DND-41 (cell line): ENCODE measurements around the gene SLC35E2B.
A peak's percentile ranks its signal among the peaks of the same experiment; 100 is the strongest.
"Not testable (repeated sequence)": the region's sequence is repeated elsewhere in the genome, so short reads cannot be mapped to it uniquely, and the experiment has no call there.

Experiments
- ATAC-seq: fragments of 200-7000 bp; cut with Tn5 transposase; 3 replicates; pipeline ENCODE4 v1.9.1; 2021; ENCODE audit warnings: low read depth; ENCODE audit not compliant: insufficient read depth
- DNase-seq: peaks from one replicate; pipeline ENCODE4 v3.0.0-alpha.2; 2020
- H2AFZ ChIP-seq: 2 replicates; pipeline ENCODE4 v1.6.0; 2012; ENCODE audit warnings: low read depth, low read length
- H3K27ac ChIP-seq: 2 replicates; pipeline ENCODE4 v1.5.1; 2012; ENCODE audit warnings: low read length, inconsistent platforms
- H3K27me3 ChIP-seq: fragments of 200-600 bp; sonication (generic); 2 replicates; pipeline ENCODE4 v1.6.0; 2012; ENCODE audit warnings: low read length, mild to moderate bottlenecking, inconsistent platforms; ENCODE audit not compliant: insufficient read depth, poor library complexity
- H3K36me3 ChIP-seq: 2 replicates; pipeline ENCODE4 v1.5.1; 2012; ENCODE audit warnings: low read length, inconsistent platforms; ENCODE audit not compliant: insufficient read depth
- H3K4me1 ChIP-seq: 2 replicates; pipeline ENCODE4 v1.5.1; 2012; ENCODE audit warnings: mild to moderate bottlenecking, low read length; ENCODE audit not compliant: insufficient read depth
- H3K4me2 ChIP-seq: 2 replicates; pipeline ENCODE4 v1.6.0; 2012; ENCODE audit warnings: mild to moderate bottlenecking, moderate library complexity, low read length, inconsistent platforms; ENCODE audit not compliant: insufficient read depth
- H3K4me3 ChIP-seq, 2 experiments: fragments of 200-600 bp in 1 of 2; shearing (Covaris generic) in 1 of 2; 2 replicates each; pipeline ENCODE4 v1.5.1; 2012 to 2016; ENCODE audit warnings: inconsistent platforms in 2 of 2, low read length in 2 of 2, mild to moderate bottlenecking in 2 of 2, low read depth in 1 of 2, moderate library complexity in 1 of 2
- H3K79me2 ChIP-seq: 2 replicates; pipeline ENCODE4 v1.6.0; 2012; ENCODE audit warnings: low read length, inconsistent platforms; ENCODE audit not compliant: insufficient read depth
- H3K9ac ChIP-seq: 2 replicates; pipeline ENCODE4 v1.6.0; 2012; ENCODE audit warnings: low read depth, mild to moderate bottlenecking, inconsistent platforms, low read length, moderate library complexity
- H3K9me3 ChIP-seq: 2 replicates; pipeline ENCODE4 v1.5.1; 2012; ENCODE audit warnings: low read length, moderate library complexity, mild to moderate bottlenecking, inconsistent platforms; ENCODE audit not compliant: insufficient read depth, severe bottlenecking
- H4K20me1 ChIP-seq: 2 replicates; pipeline ENCODE4 v1.6.0; 2012; ENCODE audit warnings: low read length; ENCODE audit not compliant: insufficient read depth
- EZH2 ChIP-seq: IDR thresholded peaks from 3 replicates; pipeline ENCODE4 v1.6.1; 2012; ENCODE audit warnings: borderline replicate concordance, low read depth, mild to moderate bottlenecking, moderate library complexity, low read length, inconsistent platforms; ENCODE audit not compliant: severe bottlenecking
- TF ChIP-seq, protein P1 (sequence below): IDR thresholded peaks from 2 replicates; pipeline ENCODE4 v1.5.1; 2012; ENCODE audit warnings: borderline replicate concordance, low read length, moderate library complexity, mild to moderate bottlenecking; ENCODE audit not compliant: poor library complexity, severe bottlenecking; ENCODE audit errors: extremely low read depth

SLC35E2B gene

DNA sequence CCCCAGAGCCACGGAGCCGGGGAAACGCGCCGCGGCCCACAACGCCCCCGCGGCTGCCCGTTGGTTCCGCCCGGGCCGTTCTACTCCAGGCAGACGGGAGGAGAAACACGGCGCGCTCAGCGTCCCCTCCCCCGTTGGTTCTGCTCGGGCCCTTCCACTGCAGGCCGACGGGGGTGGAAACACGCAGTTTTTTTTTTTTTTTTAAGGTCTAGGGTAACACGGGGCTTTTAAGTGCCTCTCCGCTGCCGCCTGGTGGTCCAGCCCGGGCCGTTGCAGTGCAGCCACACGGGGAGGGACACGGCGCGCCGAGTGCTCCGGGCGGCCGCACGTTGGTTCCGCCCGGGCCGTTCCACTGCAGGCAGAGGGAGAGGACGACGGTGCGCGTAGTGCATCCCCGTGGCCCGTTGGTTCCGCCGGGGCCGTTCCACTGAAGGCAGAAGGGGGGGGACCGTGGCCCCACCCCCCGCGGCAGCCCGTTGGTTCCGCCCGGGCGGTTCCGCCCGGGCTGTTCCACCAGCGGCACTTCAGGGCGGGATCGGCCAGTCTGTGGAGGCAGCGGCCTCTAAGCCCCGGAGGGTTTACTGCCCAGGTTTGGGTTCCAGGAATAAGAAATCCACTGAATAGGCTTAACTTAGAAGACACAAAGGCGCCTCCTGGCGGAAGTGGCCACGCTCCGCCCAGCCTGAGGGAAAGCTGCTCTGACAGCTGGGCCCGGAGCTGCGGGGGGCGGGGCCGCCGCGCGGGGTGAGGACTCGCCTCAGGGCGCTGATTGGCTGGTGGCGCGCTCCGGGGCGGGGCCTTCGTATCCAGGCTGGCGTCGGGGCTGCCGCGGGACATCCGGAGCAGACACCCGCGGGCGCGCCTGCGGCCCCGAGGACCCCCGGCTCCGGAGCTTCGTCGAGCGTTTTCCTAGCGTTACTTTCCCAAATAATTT lies at the start of gene SLC35E2B:
Gene SLC35E2B, minus strand, starts transcription at position 82 of the 934 bp plus-strand sequence. CDS start 16,096 bp downstream, outside the sequence.
- H3K79me2 ChIP-seq, result peaks cover 18% of the 10 kb centered on the region
- peaks cover 11% of the 10 kb centered on the region for H3K4me1 ChIP-seq
- DNase-seq (peak; percentile 90), ATAC-seq (peak; percentile 81)
- H3K9me3 ChIP-seq, H4K20me1 ChIP-seq, H3K36me3 ChIP-seq, H3K27me3 ChIP-seq: not testable (repeated sequence)
- H3K4me3 ChIP-seq, result peak within 1 kb of the TSS; percentile 28 to 64; a peak in 3 of 4 replicates
- H3K4me2 ChIP-seq, result peak within 1 kb of the TSS; percentile 60
- peak within 1 kb of the TSS; percentile 70 for H3K9ac ChIP-seq
- H2AFZ ChIP-seq, result peak within 1 kb of the TSS; percentile 55
- H3K27ac ChIP-seq, result peak within 1 kb of the TSS; percentile 83

DNA sequence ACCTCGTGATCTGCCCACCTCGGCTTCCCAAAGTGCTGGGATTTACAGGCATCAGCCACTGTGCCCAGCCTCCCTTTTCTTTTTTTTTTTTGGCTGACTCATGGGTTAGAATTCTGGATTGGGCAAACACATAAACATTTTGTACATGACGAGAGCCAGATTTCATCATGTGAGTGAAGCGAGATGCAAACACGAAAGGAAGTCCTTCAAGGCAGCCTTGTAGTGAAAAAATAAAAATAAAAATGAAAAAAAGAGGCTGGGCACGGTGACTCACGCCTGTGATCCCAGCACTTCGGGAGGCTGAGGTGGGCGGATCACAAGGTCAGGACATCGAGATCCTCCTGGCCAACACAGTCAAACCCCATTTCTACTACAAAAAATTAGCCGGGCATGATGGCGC lies 48.4 kb upstream of the SLC35E2B start:
- not testable (repeated sequence) for H3K9me3 ChIP-seq, H3K27me3 ChIP-seq, H2AFZ ChIP-seq, H3K27ac ChIP-seq, DNase-seq, H3K4me2 ChIP-seq, H3K4me3 ChIP-seq, H3K4me1 ChIP-seq, H3K9ac ChIP-seq, ATAC-seq, H4K20me1 ChIP-seq
- H3K79me2 ChIP-seq, result peaks cover 13% of the 10 kb centered on the region; the same call in 1 of the 2 replicates
- peaks cover 17% of the 10 kb centered on the region for H3K36me3 ChIP-seq

DNA sequence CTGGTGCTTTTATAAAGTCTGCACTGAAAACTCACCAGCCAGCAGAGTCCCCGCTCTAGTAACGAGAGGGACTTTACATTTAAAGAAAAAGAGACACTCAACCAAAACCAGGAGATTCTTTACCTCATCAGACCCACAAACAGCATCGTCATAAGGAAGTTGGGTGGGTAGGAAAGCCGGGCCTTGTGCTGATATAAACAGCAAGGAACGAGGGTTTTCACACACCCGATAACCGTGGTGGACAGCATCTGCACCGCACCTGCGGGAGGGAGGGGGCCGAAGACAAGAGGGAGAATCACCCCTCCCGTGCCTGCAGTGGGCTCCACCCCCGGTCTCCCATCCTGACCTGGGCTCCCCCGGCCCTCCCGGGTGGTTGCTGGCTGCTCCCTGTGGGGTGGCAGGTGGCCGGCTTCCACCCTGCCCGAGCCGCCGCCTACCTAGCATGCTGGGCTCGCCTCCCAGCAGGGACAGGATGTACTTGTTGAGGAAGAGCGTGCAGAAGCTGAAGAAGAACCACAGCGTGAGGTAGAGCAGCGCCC lies 46.3 kb upstream of the SLC35E2B start:
- H2AFZ ChIP-seq, ATAC-seq, H3K4me1 ChIP-seq, H3K4me2 ChIP-seq, H3K9ac ChIP-seq, H3K4me3 ChIP-seq, H3K27me3 ChIP-seq, H3K27ac ChIP-seq, H4K20me1 ChIP-seq, DNase-seq, H3K9me3 ChIP-seq: not testable (repeated sequence)
- peaks cover 13% of the 10 kb centered on the region; the same call in 1 of the 2 replicates for H3K79me2 ChIP-seq
- H3K36me3 ChIP-seq, result peaks cover 17% of the 10 kb centered on the region

DNA sequence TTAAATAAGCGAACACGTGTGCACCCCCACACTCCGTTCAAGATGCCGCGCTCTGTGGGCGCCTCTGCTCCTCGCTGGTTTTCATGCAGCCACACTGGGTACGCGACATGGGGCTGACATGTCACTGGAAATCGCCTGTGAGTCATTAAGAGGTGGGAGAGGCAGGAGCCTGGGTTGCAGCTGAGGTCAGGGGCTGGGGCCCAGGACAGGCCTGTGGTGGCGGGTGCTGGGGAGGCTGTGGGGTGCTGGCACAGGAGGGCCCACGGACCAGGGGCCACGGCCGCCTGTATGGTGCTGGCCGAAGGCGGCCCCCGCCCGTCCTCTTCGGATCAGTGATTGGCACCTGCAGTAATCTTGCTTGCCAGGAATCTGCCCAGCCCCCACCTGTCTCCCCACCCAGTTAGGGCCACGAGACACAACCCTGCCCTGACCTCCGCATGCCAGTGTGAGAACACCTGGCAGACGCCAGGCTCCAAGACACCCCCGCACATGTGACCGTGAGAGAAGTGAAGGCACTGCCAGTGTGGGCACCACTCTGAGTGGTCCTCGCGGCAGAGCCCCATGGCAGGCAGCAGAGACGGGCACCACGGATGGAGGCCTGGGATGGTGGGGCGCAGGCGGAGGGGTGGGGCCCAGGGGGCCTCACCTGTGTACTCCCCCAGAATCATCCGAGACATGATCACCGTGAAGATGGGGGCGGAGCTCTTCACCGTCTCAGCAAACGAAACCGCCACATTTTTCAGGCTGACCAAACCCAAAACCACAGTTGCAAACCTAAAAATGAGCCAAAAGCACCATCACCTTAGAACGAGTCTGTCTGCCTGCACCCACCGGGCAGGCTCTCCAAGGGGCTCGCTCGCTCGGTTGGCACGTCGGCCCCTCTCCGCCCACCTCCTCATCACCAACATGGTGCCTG lies 45.3 kb upstream of the SLC35E2B start:
- H3K4me1 ChIP-seq, H4K20me1 ChIP-seq, H3K79me2 ChIP-seq, H3K4me3 ChIP-seq, DNase-seq, H2AFZ ChIP-seq, H3K9me3 ChIP-seq, H3K4me2 ChIP-seq, H3K27me3 ChIP-seq, H3K27ac ChIP-seq, H3K9ac ChIP-seq: not testable (repeated sequence)
- peaks cover 18% of the 10 kb centered on the region for H3K36me3 ChIP-seq
- ATAC-seq, result peak; percentile 9; the same call in 1 of the 3 replicates

DNA sequence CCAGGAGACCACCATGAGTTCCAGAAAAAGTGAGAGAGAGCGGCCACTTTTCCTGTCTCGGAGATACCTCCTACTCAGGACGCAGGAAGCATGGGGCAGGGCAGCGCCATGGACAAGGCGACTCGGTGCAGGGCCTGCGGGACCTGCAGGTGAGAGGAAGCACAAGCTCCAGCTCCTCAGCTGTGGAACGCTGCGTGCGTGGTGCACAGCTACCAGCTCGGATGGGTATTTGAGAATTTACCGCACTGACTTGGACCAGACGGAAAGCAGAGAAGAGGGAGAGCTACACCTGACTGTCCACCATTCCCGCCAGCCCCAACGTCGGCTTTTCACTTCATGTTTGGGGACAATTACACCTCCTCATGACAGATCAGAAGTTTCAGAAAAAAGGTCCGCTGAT lies 39.8 kb upstream of the SLC35E2B start:
- no peaks in the 10 kb centered on the region for H3K4me1 ChIP-seq
- H3K27me3 ChIP-seq, result no peaks in the 10 kb centered on the region
- H3K27ac ChIP-seq, result no peak overlapping the region
- no peak overlapping the region for H2AFZ ChIP-seq
- H3K36me3 ChIP-seq, result peaks cover 25% of the 10 kb centered on the region
- H3K4me3 ChIP-seq, result no peak overlapping the region
- no peaks in the 10 kb centered on the region for H3K79me2 ChIP-seq
- no peaks in the 10 kb centered on the region for H3K9me3 ChIP-seq
- ATAC-seq (no peak), DNase-seq (no peak)
- H3K4me2 ChIP-seq, result no peak overlapping the region
- no peaks in the 10 kb centered on the region for H4K20me1 ChIP-seq
- no peak overlapping the region for H3K9ac ChIP-seq
- TF ChIP-seq EZH2, result no peak
- TF ChIP-seq, protein P1, sequence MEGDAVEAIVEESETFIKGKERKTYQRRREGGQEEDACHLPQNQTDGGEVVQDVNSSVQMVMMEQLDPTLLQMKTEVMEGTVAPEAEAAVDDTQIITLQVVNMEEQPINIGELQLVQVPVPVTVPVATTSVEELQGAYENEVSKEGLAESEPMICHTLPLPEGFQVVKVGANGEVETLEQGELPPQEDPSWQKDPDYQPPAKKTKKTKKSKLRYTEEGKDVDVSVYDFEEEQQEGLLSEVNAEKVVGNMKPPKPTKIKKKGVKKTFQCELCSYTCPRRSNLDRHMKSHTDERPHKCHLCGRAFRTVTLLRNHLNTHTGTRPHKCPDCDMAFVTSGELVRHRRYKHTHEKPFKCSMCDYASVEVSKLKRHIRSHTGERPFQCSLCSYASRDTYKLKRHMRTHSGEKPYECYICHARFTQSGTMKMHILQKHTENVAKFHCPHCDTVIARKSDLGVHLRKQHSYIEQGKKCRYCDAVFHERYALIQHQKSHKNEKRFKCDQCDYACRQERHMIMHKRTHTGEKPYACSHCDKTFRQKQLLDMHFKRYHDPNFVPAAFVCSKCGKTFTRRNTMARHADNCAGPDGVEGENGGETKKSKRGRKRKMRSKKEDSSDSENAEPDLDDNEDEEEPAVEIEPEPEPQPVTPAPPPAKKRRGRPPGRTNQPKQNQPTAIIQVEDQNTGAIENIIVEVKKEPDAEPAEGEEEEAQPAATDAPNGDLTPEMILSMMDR, result no peak
